GM21723 (cell line): ENCODE data around the gene C10orf53.

ENCODE experiments used
- ATAC-seq: cut with Tn5 transposase; IDR thresholded peaks from one replicate; pipeline ENCODE4 v1.9.1; 2021; ENCODE audit warnings: mild to moderate bottlenecking, moderate library complexity; ENCODE audit not compliant: unreplicated experiment

Gene C10orf53

GRCh38 chr10:49736564-49737113, 57.2 kb downstream of the C10orf53 start:
- no peak for ATAC-seq

GRCh38 chr10:49737474-49738201, 58.2 kb downstream of the C10orf53 start:
- no peak for ATAC-seq

DNA sequence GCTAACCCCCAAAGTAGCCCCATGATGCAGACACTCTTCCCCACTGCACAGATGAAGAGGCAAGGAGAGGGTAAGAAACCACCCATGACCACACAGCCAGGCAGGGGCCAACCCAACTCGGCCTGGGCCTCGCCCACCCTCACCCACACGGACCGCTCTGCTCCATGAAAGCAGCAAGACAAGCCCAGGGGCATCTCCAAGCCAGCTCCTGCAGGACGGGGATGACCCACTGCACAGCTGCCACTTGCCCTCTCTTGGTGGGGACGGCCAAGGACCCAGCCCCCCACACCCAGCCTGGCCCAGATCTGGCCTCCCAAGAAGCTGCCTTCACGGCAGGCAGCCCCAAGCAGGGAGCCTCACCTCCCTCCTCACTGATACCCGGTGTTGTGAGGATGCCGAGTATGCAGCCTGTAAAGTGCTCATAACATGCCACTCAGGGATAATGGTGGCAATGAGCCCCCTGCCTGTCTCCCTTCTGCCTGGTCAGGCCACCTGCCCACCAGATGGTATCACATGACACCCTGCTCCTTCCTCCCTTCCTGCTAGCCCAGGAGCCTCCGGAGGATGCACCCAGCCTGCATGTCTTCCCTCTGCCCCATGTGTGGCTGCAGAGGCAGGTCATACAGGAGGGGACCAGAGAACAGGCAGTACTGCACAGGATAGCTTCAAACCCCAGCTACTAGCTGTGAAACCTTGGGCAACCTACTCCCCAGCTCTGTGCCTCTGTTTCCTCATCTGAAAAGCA, 59.3 kb downstream of the C10orf53 start:
- ATAC-seq: no peak

DNA sequence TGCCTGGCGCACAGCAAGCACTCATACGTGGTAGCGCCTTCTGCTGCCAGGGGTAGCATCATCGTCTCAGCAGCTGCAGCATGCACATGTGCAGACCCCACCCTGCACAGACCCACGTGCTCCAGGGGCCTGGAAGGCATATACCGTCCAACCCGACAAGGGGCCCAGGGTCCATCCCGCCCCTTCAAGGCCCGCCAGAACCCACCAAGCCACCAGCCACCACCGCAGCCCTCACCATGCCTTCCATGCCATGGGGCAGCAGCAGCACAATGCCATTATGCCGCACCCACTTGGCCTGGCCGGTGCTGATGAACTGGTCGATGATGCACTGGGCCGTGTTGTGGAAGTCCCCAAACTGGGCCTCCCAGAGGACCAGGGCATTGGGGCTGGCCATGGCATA, 60.0 kb downstream of the C10orf53 start:
- ATAC-seq: no peak

- no peak for ATAC-seq
Measured at GRCh38 chr10:49740346-49741107, 61.1 kb downstream of the C10orf53 start.

DNA sequence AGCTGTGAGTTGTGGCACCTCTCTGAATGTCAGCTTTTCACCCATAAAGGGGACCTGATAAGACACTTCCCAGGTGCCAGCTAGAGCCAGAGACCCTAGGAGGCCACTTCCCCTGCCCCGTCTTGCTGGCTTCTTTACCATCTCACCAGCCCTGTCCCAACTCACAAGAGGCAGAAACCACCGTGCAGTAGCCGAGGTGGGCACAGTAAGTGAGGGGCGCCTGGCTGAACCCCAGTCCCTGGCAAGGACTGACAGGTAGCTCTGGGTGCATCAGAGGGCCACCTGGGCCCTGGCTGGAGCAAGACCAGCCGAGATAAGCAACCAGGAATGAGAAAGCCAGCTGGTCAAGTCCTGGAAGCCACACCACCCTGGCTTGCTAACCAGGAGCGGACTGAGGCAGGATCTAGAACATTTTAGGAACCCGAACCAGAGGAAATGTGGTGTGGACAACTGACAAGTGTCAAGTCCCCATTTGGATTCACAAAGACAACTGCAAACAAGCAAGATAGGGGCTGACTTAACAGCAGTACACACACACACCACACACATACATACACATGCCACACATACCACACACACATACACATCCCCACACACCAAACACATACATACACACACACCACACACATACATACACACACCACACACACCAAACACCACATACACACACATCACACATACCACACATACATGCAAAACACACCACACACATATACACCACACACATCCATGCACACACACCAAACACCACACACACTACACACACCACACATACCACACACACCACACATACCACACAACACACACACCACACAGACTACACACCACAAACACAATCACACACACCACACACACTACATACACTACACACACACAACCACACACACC, 61.9 kb downstream of the C10orf53 start:
- no peak for ATAC-seq

GRCh38 chr10:49742683-49743463, 63.4 kb downstream of the C10orf53 start:
- ATAC-seq: no peak

- ATAC-seq: no peak
Measured at GRCh38 chr10:49743464-49744075, 64.1 kb downstream of the C10orf53 start.

DNA sequence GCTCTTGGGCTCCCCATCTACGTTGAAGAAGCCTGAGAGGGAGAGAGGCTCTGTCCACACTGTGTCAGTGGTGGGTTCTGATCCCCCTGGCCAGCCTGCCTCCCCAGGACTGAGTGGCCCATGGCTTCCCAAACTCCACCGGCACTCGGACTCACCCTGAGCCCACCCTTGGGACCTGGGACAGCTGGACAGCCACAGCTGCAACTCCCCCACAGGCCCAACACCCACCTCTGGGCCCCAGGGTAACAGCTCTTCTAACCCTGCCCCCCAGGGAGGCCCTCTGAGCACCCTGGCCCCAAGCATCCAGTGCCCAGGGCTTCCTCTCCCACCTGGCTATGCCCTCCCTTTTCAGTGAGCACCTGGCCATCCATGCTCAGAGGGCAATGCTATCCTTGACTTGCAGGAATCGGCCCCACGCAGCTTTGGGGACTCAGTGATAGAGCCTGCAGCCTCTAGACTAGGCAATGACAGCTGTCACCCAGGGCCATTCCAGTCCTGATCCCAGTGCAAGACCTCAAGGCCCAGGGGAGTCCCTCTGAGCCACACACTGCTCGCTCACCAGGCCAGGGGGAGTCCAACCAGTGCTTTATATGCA, 64.7 kb downstream of the C10orf53 start:
- no peak for ATAC-seq

GRCh38 chr10:49744924-49745605, 65.6 kb downstream of the C10orf53 start:
- no peak for ATAC-seq

DNA sequence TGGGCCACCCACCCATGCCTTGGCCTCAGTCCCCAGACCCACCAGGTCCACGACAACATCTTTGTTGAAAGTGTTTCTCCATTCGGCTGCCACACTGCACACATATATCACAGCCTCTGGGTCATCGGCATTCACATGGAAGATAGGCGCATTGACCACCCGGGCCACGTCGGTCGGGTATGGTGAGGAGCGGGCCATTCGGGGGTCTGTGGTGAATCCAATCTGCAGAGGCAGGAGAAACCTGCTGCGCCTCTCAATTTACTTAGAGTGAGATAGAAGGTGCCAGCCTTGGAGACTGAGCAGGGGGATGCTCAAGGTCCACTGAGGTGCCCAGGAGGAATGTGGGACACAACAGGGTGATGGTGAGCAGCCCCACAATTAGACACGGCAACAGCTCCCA, 66.3 kb downstream of the C10orf53 start:
- no peak for ATAC-seq

- ATAC-seq: no peak
Measured at GRCh38 chr10:49746626-49747302, 67.3 kb downstream of the C10orf53 start.
